CMK (cell line): ENCODE results near the gene CSF3R.

Experiments used
- DNase-seq: peaks from one replicate; pipeline ENCODE4 v3.0.0-alpha.2; 2010; ENCODE audit warnings: low read depth

The CSF3R gene

DNA sequence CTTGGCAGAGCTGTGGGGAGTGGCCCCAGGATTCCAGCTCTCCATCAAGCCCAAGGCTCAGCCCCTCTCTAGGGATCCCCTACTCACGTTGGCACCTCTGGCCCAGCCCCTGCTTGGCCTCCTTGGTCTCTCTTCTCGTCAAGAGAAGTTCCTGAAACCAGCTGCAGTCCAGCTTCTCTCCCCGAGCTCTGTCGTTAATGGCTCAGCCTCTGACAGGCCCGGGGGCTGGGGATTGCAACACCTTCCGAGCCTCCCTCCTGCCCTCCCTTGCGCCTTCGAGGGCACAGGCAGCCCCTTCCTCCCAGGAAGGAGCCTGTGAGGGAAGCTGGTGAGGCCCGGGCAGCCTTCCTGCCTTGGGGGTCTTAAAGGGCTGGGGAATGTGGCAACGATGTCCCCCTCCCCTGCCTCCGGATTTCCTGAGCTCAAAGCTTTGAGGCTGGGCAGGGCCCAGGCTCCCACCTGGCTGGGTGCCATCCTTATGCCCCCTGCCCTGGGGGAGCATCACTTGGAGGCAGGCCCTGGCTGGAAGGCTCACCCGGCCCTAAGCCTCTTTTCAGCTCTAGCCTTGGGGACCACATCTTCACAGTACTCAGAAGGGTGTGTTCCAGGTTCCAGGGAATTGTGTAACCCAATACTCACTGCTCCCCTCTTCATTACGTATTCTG is at the start of gene CSF3R:
Gene CSF3R, minus strand, starts transcription at position 190 of the 665 bp plus-strand sequence. CDS start 3,417 bp downstream, outside the sequence.
- no peak for DNase-seq

DNA sequence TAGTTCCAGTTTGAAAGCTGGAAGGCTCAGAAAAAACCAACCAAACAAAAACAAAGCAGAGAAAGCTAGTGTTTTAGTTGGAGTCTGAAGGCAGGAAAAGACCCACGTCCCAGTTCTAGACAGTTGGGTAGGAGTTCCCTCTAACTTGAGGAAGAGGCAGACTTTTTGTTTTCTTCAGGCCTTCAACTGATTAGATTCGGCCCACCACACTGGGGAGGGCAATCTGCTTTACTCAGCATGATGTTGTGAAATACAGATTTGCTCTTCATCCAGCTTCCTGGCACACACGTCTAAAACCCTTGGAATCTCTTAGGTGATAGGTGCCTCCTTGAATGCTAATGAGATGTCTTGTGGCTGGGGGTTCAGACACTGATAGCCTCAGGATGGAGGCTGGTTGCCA is 49.1 kb upstream of the CSF3R start:
- no peak for DNase-seq

DNA sequence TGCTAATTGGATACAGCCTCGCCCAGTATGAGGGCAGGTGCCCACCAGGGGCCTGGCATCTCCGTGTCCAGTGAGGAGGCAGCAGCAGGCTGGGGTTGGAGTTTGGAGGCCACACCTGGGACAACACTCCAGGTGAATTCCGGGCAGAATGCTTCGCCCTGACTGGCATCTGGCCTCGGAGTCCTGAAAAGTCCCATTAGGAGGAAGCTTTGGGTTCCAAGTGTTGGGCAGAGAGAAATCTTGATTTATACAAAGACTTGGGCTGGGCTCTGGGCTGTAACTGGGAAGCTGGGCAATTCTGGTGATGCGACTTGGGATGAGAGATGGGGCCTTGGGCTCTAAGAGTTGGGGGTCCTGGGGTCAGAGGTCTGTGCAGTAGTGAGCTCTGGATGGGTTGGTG is 48.1 kb upstream of the CSF3R start:
- no peak for DNase-seq

DNA sequence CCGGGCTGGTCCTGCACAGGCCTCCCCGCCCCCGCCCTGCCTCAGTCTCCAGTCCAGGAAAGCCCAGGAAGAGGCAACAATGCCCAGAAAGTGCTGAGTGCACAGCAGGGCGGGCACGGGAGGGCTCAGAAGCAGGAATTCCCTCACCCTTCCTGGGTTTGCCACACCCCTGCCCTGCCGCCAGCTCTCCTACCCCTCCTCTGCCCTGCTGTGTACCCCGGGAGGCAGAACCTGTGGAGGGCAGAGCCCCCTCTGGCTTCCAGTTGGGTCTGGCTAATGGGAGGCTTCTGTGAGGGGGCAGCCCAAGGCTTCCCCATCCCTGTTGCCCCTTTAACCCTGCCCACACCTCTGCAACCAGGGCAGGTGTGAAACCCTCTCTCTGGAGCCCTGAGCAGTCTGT is 47.5 kb upstream of the CSF3R start:
- DNase-seq, result no peak

DNA sequence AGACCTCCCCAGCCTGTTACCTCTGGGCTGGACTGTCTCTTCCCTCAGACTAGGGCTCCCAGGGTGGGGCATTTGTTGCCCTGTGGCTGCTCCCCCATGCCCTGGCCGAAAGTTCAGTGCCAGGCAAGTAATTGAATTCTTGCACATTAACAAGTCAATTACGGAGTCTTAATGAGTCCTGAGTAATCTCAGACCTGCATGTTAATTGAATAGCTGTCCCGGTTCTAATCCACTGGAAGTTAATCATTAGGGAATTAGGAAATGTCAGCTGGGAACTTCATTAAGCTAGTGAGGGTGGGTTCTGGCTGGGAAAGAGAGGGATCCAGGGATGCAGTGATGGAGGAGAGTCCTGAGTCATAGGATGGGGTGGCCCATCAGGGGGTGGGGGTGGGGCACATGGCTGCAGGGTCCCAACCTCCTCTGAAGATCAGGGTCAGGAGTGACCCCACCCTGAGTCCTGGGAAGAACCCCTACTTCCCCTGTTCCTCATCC is 47.1 kb upstream of the CSF3R start:
- DNase-seq, result no peak

DNA sequence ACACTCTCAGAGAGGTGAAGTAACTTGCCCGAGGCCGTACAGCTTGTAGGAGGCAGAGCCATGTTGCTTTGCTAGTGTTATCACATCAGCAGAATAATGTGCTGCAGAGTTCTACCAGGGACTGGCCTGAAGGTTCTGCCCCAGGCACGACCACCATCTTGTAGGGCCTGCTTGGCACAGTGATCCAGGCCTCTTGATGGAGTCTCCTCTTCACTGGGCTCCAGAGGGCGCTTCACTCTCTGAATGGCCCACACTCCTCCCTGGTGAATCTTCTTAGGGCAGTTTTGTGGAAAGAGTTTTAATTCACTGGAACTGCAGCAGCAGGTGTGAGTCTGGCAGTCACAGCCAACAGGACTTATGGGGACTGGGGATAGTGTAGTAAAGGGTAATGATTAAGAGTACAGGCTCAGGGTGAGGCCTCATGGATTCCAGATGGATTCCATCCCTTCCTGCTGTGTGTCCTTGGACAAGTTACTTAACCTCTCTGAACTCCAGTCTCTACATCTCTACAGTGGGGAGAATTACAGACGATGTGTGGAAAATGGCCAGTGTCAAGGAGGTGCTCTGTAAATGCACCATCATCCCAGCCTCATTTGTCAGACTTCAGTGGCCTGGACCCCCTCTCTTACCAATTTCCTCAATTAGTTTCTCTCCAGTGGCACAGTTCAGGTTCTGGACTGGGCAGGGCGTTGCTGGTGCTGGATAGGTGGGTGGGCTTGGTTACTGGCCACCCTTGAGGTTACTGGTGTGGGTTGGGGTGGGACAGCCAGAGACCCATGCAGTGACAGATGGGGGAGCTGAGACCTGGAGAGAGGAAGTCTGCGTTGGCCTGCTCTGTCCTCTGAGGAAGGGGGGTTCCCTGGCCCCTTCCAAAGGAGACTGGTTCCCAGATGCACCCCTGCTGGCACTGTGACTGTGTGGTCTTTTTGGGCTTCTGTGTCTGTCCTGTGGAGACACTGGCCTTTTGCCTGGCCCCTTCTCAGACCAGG is 45.9 kb upstream of the CSF3R start:
- no peak for DNase-seq

DNA sequence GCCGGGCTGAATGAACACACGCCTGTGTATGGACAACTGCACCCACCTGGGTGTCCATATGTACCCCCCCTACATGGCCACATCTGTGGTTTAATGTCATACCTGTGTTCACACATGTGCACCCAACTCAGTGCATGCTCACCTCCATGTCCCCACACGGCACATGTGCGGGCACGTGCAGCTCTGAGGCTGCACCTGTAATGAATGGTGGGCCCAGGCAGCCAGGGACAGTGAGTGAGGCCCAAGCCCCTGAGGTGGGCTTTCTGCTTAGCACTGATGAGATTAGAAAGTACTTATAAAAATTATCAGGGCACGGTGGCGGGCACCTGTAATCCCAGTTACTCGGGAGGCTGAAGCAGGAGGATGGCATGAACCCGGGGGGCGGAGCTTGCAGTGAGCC is 42.5 kb upstream of the CSF3R start:
- DNase-seq, result no peak

DNA sequence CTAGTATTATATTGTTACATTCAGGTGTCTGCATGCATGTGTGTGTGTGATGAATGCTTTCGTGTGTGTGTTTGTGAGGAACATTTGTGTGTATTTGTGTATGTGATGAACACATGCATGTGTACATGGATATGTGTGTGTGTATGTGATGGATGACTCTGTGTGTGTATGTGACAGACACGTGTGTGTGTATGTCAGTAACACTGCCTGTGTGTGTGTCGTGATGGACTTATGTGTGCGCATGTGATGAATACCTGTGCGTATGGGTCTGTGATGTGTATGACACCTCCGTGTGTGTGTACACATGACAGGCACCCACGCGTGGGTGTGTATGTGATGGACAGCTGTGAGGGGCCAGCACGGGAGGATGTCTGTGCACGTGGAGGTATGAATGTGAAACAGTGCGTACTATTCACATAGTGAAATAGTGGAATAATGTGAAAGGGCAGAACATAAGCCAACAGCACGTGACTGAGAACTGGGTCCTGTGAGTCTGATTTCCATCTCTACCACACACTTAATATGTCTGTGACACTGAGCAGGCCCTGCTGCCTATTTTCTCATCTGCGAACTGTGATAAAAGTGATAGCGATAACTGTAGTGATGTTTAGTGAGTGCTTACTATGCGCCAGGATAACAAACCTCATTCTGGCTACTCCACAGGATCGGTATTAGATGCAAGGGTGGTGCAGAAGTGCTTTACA is 41.8 kb upstream of the CSF3R start:
- DNase-seq, result no peak

DNA sequence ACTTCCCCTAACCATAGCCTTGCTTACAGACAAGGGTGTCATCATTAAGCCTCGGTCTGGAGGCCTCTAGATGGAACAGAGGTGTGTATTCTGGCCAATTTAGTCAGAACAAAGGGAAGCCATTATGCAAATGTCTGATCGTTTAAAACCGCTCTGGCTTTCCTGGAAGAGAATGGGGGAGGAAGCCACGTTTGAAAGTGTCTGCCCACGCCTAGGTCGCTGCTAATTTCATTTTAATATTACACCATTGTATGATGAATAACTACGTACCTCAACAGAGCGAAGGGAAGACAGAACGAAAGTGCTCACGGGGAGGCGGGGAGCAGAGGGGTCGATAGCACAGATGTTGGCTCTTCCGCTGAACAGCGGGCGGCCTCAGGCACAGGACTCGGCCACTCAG is 41.1 kb upstream of the CSF3R start:
- DNase-seq, result no peak

DNA sequence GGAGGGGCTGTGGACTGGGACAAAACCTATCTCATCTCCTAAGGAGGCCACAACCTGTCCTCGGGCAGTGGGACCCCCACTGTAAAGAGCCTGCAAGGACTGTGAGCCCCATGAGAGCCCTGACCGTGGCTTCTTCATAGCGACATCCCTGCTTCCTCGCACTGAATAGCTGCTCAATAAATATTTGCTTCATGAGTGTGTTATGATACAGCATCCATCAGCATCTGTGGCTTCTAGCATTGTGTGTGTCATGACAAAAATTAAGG is 40.5 kb upstream of the CSF3R start:
- no peak for DNase-seq

DNA sequence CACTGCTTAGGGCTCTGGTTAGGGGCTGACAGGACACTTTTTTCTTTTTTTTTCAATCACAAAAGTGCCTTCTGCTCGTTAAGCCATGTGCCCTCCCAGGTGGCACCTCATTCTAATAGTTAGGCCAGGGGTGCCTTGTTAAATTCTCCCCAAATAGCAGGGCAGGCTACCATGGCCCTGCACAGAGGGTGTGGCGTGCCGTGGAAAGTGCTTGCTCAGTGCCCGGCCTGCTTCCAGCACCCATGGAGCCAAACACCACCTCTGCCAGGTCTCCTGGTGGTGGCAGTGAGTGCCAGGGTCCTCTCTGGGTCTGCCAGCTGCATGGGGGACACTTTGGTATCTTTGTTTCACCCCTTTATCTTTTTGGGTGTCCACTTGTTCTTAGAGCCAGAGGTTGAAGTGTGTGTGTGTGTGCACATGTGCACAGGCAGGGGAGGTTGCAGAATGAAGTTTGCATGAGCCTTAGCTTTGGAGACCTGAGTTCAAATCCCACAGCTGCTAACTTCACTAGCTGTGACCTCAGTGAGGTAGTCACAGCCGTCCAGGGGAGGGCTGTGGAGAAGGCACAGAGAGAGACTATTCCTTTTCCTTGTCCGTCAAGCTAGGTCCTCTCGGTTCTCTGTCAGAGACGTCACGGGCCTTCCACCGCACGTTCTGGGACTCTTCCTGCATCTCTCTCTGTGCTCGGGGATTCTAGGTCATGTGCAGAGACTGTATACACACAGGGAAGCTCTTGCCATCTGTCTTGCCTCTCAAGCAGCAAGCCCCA is 39.9 kb upstream of the CSF3R start:
- DNase-seq, result no peak

DNA sequence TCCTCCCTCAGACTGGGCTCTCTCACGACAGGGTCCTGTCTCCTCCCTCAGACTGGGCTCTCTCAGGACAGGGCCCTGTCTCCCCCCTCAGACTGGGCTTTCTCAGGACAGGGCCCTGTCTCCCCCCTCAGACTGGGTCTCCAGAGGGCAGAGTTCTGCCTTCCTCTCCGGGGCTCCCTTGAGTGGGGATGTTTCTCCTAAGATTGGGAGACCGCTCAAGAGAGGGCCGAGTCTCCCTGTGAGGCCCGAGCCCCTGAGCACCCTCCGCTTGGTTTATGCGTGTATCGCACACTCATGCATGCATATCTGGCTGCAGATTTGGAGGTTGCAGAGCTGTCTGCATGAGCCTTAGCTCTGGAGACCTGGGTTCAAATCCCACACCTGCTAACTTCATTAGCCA is 39.3 kb upstream of the CSF3R start:
- DNase-seq, result no peak

DNA sequence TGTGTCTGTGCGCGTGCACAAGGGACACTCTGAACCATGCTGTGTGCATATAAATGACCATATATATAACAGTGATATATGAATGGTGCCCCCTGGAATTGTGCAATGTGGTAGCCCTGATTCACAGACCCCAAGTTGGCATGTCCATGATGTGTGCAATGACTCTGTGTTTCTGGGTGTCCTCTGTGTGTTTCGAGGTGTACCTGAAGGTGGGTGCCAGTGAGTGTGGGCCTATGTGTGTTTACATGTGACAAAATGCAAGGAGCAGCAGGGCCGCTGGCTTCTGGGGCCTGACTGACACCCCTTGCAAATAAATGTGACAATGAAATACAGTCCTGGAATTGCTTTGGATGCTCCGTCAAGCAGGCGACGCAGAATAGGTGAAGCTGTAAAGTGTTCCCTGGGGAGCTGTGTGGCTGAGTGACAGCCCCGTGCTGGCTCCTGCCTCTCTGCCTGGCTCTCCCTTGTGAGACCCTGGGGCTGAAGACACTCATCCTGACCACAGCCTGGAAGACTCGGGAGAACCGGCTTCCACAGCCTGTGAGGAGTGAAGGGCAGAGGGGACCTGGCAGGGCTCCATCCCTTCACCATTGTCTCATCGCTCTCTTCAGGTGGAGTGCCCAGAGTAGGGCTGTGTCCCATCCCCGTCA is 38.2 kb upstream of the CSF3R start:
- DNase-seq, result no peak

DNA sequence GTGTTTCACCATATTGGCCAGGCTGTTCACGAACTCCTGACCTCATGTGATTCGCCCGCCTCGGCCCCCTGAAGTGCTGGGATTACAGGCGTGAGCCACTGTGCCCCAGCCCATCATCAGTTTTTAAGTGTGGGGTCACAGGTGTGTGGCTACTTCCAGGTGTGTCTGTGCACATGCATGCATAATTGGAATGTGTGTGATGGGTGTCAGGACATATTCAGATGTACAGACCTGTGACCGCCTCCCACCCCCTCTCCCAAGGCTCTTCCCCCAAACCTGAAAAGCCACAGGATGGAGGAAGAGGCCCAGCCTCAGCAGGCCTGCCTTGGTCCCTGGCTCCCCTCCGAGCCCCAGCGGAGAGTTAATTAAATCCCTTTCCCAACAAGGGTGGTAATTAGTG is 37.3 kb upstream of the CSF3R start:
- DNase-seq, result no peak

DNA sequence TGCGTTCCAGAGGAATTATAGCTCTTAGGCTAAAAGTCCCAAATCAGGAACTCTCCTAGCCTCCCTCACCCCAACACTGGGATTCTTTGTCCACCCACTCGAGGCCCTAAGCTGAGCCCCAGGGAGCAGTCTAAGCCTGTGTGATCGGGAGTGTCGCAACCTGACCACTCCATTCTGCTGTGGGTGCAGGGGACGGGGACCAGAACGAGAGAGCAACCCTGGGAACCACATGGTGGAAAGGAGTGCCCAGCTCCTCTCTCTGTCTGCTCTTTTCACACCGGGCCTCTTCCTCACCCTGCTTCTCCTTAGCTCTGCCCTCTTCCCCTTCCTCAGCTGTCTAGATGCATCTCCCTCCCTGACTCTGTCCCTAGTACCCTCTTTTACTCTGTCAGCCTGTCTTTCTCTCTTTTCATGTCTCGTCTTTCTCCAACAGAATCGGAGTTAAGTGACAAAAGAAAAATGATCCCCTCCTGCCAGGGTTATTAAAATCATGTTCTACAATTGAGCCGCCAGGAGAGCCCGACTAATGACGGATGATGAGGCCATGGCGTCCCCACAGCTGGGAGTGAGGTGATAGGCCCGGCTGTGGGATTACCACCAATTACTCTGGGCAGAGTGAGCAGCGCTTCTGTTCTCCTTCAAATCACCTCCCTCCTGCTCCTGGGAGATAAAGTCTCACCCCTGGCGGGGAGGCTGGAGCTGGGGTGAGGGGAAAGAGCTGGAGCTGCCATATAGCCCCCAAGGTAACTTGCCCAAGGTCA is 34.5 kb upstream of the CSF3R start:
- DNase-seq, result no peak

DNA sequence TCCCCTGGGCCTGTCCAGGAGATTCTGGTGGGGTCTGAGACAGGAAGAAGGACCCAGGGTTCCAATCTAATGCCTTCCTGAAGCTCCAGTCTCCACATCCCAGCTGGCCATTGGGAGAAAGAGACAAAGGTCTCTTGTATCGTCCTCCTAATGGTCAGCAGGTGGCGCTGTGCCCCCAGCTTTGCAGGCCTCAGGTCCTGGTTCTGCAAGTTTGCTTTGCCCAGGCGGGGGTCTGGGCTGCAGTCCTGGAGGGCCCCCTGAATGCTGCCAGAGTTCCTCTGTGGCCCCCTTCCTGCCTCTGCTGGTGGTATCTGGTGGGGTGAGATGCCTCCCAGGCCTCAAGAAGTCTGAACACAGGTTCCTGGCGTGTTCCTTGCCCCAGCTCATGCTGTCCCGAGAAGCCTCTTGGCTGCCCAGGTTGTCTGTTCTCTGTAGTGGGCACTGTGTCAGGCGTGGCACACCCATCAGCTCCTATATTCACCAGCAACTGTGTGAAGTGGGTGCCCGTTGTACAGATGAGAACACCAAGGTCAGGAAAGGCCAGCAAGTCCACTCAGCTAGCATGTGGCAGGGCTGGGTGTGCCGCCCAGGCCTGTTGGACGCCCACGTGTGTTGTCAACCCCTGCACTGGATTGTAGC is 33.8 kb upstream of the CSF3R start:
- DNase-seq, result peak; percentile 68

DNA sequence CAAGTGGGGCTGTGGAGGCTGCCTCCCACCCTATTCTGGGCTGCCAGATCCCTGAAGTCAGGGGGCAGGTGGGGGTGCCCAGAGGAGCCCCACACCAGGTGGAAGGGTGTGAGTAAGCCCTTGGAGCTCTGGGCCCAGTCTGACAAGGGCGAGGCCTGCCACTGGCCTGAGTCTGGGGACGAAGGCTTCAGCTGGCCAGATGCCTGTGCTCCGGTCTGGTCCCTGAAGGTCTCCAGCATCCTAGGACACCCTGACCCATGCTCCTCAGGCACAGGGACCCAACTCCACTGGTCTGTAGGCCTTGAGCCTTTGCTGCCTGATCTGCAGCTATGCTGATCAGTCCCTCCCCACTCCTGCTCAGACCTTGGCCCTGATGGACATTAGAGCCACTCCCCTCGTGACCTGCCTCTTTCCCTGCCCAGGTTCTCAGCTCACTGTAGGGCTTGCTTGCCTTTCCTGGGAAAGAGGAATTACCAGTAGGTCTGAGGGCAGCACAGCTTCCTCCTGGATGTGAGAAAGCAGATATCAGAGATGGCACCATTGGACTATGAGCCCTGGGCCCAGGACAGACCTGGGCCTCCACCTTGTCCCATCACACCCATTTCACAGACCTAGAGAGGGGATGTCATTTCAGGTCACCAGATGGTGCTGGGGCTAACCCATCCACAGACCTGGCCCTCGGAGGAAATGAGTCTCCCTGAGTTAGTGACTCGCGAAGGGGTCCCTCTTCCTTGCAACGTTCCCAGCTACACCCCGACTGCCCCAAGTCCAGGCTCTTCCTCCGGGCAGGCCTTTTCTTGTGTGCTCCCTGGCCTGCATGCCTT is 32.8 kb upstream of the CSF3R start:
- DNase-seq, result no peak

DNA sequence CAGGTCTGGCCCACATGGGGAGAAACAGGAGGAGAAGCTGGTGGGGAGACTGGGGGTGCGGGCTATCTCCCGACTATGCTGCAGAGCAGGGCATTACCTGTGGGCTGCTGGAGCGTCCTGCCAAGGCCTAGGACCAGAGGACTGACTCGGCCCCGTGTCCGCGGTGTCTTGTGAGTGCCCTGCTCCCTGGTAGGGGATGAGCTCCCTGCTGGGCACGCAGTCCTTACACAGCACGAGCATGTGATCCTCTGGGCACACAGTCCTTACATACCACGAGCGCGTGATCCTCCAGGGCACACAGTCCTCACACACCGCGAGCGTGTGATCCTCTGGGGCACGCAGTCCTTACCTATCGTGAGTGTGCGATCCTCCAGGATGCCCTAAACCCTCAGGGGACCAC is 31.8 kb upstream of the CSF3R start:
- no peak for DNase-seq

DNA sequence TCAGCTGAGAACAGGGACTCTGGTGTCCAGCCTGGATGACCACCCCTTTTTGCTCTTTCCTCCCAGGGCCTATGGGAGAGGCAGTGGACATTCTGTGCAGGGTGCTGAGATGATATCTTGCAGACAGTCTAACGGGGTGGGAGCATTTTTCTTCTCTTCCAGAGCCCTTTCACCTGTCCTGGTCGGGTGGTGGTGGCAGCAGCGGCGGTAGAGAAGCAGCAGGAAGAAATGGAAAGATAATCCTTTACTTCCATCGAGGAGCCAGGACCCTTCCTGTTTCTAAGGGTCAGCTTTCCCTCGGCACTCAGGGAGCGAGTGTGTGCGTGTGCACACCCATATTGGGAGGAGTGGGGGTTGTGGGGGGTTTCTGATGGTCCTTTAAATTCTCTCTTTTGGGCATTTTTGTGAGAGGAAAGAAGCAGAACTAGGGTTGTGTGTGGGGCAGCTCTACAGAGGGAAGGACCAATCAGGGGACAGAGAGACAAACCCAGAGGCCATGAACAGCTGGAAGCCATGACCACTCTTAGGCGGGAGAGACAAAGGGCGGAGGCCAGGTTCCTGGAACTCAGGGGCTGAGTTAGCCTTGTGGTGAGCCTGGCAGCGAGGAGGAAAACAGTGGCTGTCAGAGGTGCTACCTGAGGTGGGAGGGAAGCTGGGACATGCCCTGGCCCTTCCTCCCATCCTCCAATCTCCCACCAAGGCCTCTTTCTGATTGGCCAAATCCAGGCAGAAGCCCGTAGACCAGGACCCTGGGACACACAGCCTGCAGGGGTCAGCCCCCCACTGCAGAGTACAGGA is 31.2 kb upstream of the CSF3R start:
- peak; percentile 21 for DNase-seq
